ENCODE data around the gene SELPLG.
A peak's percentile ranks its signal among the peaks of the same experiment; 100 is the strongest.

Gene SELPLG

GRCh38 chr12:108667349-108667748 lies 33.7 kb upstream of the SELPLG start:
- TF ChIP-seq GABPA (IDR thresholded peaks at IDR 0.05; ENCODE audit: low read depth) (no peak), SPI1 (IDR thresholded peaks at IDR 0.05; ENCODE audit: borderline replicate concordance, low read depth) (peak; percentile 73; the same call in 1 of the 2 replicates)
- no peaks in the 10 kb centered on the region for H3K27me3 ChIP-seq (ENCODE audit: insufficient read depth, poor library complexity, severe bottlenecking)
- DNase-seq (ENCODE audit: low read depth in 1 of 2, low spot score in 1 of 2), result peak in 1 of 2 experiments; percentile 21
- H3K4me3 ChIP-seq (replicated peaks; ENCODE audit: insufficient read depth, low read length), result no peak overlapping the region
- H3K27ac ChIP-seq (replicated peaks), result peak overlapping the region; percentile 45

DNA sequence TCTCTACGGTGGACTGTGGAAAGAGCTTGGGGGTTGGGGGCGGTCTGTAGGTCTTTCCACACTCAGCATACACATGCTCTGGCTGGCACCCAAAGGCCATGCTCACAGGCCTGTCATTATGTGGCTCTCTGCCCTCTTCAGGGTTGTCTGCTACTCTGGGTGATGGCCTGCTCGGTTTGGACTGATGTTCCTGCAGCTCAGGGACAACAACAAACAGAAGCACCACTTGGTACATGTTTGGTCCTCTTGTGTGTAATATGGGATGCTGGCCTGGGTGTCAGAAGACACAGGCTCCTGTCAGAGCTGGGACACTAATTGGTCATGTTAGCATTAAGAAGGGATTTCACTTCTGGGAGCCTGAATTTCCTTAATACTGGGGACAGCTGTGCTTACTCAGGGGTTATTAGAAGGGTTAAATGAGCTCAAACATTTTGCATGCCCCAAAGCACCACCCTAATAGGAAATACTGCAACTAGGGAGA lies 32.7 kb upstream of the SELPLG start:
- TF ChIP-seq GABPA (IDR thresholded peaks at IDR 0.05; ENCODE audit: low read depth) (no peak), REST (IDR thresholded peaks at IDR 0.05; ENCODE audit: insufficient replicate concordance, low read depth) (no peak), SPI1 (IDR thresholded peaks at IDR 0.05; ENCODE audit: borderline replicate concordance, low read depth) (no peak), POLR2AphosphoS5 (IDR thresholded peaks at IDR 0.05; ENCODE audit: low read depth) (no peak)
- TF ChIP-seq, protein P1, sequence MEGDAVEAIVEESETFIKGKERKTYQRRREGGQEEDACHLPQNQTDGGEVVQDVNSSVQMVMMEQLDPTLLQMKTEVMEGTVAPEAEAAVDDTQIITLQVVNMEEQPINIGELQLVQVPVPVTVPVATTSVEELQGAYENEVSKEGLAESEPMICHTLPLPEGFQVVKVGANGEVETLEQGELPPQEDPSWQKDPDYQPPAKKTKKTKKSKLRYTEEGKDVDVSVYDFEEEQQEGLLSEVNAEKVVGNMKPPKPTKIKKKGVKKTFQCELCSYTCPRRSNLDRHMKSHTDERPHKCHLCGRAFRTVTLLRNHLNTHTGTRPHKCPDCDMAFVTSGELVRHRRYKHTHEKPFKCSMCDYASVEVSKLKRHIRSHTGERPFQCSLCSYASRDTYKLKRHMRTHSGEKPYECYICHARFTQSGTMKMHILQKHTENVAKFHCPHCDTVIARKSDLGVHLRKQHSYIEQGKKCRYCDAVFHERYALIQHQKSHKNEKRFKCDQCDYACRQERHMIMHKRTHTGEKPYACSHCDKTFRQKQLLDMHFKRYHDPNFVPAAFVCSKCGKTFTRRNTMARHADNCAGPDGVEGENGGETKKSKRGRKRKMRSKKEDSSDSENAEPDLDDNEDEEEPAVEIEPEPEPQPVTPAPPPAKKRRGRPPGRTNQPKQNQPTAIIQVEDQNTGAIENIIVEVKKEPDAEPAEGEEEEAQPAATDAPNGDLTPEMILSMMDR (IDR thresholded peaks at IDR 0.05; ENCODE audit: insufficient read depth, low read length), result no peak
- Histone ChIP-seq H3K27ac (replicated peaks) (no peak overlapping the region), H3K27me3 (ENCODE audit: insufficient read depth, poor library complexity, severe bottlenecking) (no peaks in the 10 kb centered on the region), H3K4me3 (replicated peaks; ENCODE audit: insufficient read depth, low read length) (no peak overlapping the region)
- DNase-seq (ENCODE audit: low read depth in 1 of 2, low spot score in 1 of 2), result no peak

GRCh38 chr12:108665608-108666202 lies 32.0 kb upstream of the SELPLG start:
- no peaks in the 10 kb centered on the region for H3K27me3 ChIP-seq (ENCODE audit: insufficient read depth, poor library complexity, severe bottlenecking)
- DNase-seq (ENCODE audit: low read depth in 1 of 2, low spot score in 1 of 2), result no peak
- no peak for TF ChIP-seq GABPA (IDR thresholded peaks at IDR 0.05; ENCODE audit: low read depth)
- TF ChIP-seq SPI1 (IDR thresholded peaks at IDR 0.05; ENCODE audit: borderline replicate concordance, low read depth), result no peak
- TF ChIP-seq REST (IDR thresholded peaks at IDR 0.05; ENCODE audit: insufficient replicate concordance, low read depth), result no peak
- no peak for TF ChIP-seq POLR2AphosphoS5 (IDR thresholded peaks at IDR 0.05; ENCODE audit: low read depth)
- TF ChIP-seq, protein P1 (IDR thresholded peaks at IDR 0.05; ENCODE audit: insufficient read depth, low read length), result no peak
- H3K4me3 ChIP-seq (replicated peaks; ENCODE audit: insufficient read depth, low read length), result no peak overlapping the region
- peak overlapping the region; percentile 46 for H3K27ac ChIP-seq (replicated peaks)

DNA sequence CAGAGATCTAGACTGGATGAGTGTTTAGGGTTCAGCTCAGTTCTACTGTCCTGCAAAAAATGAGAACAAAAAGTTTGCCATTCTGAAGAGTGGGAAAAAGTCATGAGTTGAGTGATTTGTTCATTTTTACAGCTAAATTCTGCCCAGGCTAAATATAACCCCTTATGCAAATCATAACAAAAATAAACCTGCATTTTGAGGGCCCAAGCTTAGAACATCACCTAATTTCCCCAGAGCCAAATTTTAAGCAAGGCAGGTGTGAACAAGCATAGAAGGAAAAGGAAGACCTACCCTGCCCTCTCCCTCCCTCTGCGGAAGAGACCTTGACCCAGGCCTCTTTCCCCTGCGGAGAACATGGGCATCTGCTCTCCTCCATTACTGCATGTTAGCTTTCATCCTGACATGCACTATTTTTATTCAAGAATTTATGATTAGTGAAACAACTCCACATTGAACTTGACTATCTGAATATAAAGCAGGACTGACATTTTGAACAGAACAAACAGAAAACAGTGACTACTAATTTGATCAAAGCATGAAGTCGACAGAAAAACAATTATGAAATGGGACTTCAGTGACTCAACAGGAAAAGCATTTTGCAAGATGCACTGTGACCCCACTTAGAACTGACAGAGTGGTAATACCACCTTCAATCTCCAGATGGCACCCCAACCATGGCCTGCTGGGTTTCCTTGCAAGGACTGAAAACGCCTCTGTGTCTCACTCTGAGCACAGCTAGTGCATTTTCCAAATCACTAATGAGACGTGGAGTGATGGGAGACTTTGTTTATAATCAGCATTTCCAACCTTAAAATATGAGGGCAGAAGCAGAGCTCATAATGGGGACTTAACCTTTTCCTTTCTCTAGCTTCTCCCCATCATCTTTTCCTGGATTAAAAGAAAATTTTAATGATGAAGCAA lies 30.9 kb upstream of the SELPLG start:
- Histone ChIP-seq H3K4me3 (replicated peaks; ENCODE audit: insufficient read depth, low read length) (no peak overlapping the region; the same call in 1 of the 2 replicates), H3K27ac (replicated peaks) (peak overlapping the region; percentile 62), H3K27me3 (ENCODE audit: insufficient read depth, poor library complexity, severe bottlenecking) (no peaks in the 10 kb centered on the region)
- TF ChIP-seq POLR2AphosphoS5 (IDR thresholded peaks at IDR 0.05; ENCODE audit: low read depth) (no peak), GABPA (IDR thresholded peaks at IDR 0.05; ENCODE audit: low read depth) (no peak)
- TF ChIP-seq, protein P1 (IDR thresholded peaks at IDR 0.05; ENCODE audit: insufficient read depth, low read length), result peak; percentile 96
- peak; percentile 89 to 96 for DNase-seq (ENCODE audit: low read depth in 1 of 2, low spot score in 1 of 2)
